ENCODE measurements around the gene MVD. TPM values are rescaled to one million over a fixed set of nuclear protein-coding genes. Genes with fewer than 3 reads are reported as not detected.
A peak's percentile ranks its signal among the peaks of the same experiment; 100 is the strongest.

The MVD gene
- total RNA-seq, 1 donor from 2014 or later, result 71.8 TPM

- DNase-seq (peak; percentile 39), ATAC-seq (no peak)
- intact Hi-C loops (cut with DNase I), result no loop called here
- Histone ChIP-seq H3K9me3 (no peaks in the 10 kb centered on the region), H3K27ac (no peak overlapping the region), H3K36me3 (peaks cover 6% of the 10 kb centered on the region), H3K27me3 (ENCODE audit: low read depth) (peaks cover 56% of the 10 kb centered on the region), H3K4me1 (peaks cover 55% of the 10 kb centered on the region), H3K4me3 (peak overlapping the region; percentile 78)
- no peak for TF ChIP-seq CTCF (IDR thresholded peaks at IDR 0.05)
Measured at GRCh38 chr16:88684569-88685155, 21.8 kb upstream of the MVD start.

- Histone ChIP-seq H3K9me3 (no peaks in the 10 kb centered on the region), H3K27ac (peak overlapping the region; percentile 79), H3K27me3 (ENCODE audit: low read depth) (peaks cover 49% of the 10 kb centered on the region), H3K36me3 (peaks cover 13% of the 10 kb centered on the region), H3K4me3 (peak overlapping the region; percentile 22), H3K4me1 (peaks cover 44% of the 10 kb centered on the region)
- intact Hi-C loops (cut with DNase I), result no loop called here
- no peak for TF ChIP-seq CTCF (IDR thresholded peaks at IDR 0.05)
- ATAC-seq (peak; percentile 11 to 46), DNase-seq (peak; percentile 88)
Measured at GRCh38 chr16:88681709-88682451, 19.0 kb upstream of the MVD start.

GRCh38 chr16:88681084-88681680 lies 18.3 kb upstream of the MVD start:
- Histone ChIP-seq H3K36me3 (peaks cover 13% of the 10 kb centered on the region), H3K27me3 (ENCODE audit: low read depth) (peaks cover 46% of the 10 kb centered on the region), H3K4me3 (no peak overlapping the region), H3K4me1 (peaks cover 37% of the 10 kb centered on the region), H3K27ac (peak overlapping the region; percentile 59), H3K9me3 (no peaks in the 10 kb centered on the region)
- TF ChIP-seq CTCF (IDR thresholded peaks at IDR 0.05), result peak; percentile 35
- peak; percentile 61 for DNase-seq
- intact Hi-C loops (cut with DNase I), result no loop called here
- ATAC-seq, result peak; percentile 34 to 41

GRCh38 chr16:88680554-88681083 lies 17.7 kb upstream of the MVD start:
- no peak for ATAC-seq

More at GRCh38 chr16:88680554-88681083, 17.7 kb upstream of the MVD start:
- H3K36me3 ChIP-seq, result peaks cover 17% of the 10 kb centered on the region
- no peaks in the 10 kb centered on the region for H3K9me3 ChIP-seq
- H3K27ac ChIP-seq, result no peak overlapping the region
- no peak for DNase-seq
- H3K4me1 ChIP-seq, result peaks cover 31% of the 10 kb centered on the region
- H3K4me3 ChIP-seq, result no peak overlapping the region
- no peak for TF ChIP-seq CTCF (IDR thresholded peaks at IDR 0.05)
- intact Hi-C loops (cut with DNase I), result no loop called here
- peaks cover 41% of the 10 kb centered on the region for H3K27me3 ChIP-seq (ENCODE audit: low read depth)

Measured in lower lobe of right lung (tissue), 2 donors.